DMS79 treated with DMSO at 0.1 percent for 48 hours (cell line): ENCODE data around the gene ELK3.
"Not testable (repeated sequence)": the region's sequence is repeated elsewhere in the genome, so short reads cannot be mapped to it uniquely, and the experiment has no call there.

Source experiments
- DNase-seq: peaks from one replicate; lab custom pipeline; 2025; lab: John Stamatoyannopoulos, UW

The ELK3 gene

GRCh38 chr12:96311191-96311590 lies 117.0 kb downstream of the ELK3 start:
- DNase-seq: no peak

GRCh38 chr12:96313606-96314005 lies 119.4 kb downstream of the ELK3 start:
- no peak for DNase-seq

GRCh38 chr12:96314723-96315122 lies 120.5 kb downstream of the ELK3 start:
- DNase-seq: no peak

GRCh38 chr12:96315741-96316481 lies 121.7 kb downstream of the ELK3 start:
- not testable (repeated sequence) for DNase-seq

DNA sequence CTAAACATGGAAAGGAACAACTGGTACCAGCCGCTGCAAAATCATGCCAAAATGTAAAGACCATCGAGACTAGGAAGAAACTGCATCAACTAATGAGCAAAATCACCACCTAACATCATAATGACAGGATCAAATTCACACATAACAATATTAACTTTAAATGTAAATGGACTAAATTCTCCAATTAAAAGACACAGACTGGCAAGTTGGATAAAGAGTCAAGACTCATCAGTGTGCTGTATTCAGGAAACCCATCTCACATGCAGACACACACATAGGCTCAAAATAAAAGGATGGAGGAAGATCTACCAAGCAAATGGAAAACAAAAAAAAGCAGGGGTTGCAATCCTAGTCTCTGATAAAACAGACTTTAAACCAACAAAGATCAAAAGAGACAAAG lies 123.6 kb downstream of the ELK3 start:
- DNase-seq: not testable (repeated sequence)
